Mucosa of stomach (tissue), 1 donor: Measurements from ENCODE around the gene ASTN2.

Experiments
- H3K27me3 ChIP-seq: one replicate; pipeline ENCODE4 v1.7.0; 2013; ENCODE audit warnings: mild to moderate bottlenecking, low read length; ENCODE audit not compliant: control insufficient read depth, insufficient read depth
- H3K36me3 ChIP-seq: one replicate; pipeline ENCODE4 v1.7.0; 2013; ENCODE audit warnings: low read length; ENCODE audit not compliant: control insufficient read depth, insufficient read depth
- H3K4me1 ChIP-seq: one replicate; pipeline ENCODE4 v1.7.0; 2013; ENCODE audit warnings: mild to moderate bottlenecking, low read length; ENCODE audit not compliant: control insufficient read depth, insufficient read depth
- H3K4me3 ChIP-seq: one replicate; pipeline ENCODE4 v1.7.0; 2013; ENCODE audit warnings: low read length
- H3K9ac ChIP-seq: one replicate; pipeline ENCODE4 v1.7.0; 2013; ENCODE audit warnings: mild to moderate bottlenecking, low read length, moderate library complexity
- H3K9me3 ChIP-seq: one replicate; pipeline ENCODE4 v1.7.0; 2013; ENCODE audit warnings: mild to moderate bottlenecking, low read length, moderate library complexity; ENCODE audit not compliant: control insufficient read depth
- donor health status: Pancreatic carcinoma.

Gene ASTN2

GRCh38 chr9:117413346-117414219 lies 1.3 kb downstream of the ASTN2 start:
- no peak overlapping the region for H3K4me3 ChIP-seq
- H3K9ac ChIP-seq = no peak overlapping the region
- no peaks in the 10 kb centered on the region for H3K9me3 ChIP-seq
- no peaks in the 10 kb centered on the region for H3K36me3 ChIP-seq
- peaks cover 47% of the 10 kb centered on the region for H3K27me3 ChIP-seq
- peaks cover 7% of the 10 kb centered on the region for H3K4me1 ChIP-seq

- Histone ChIP-seq H3K9me3 (no peaks in the 10 kb centered on the region), H3K9ac (no peak overlapping the region), H3K27me3 (peaks cover 47% of the 10 kb centered on the region), H3K36me3 (no peaks in the 10 kb centered on the region), H3K4me1 (peaks cover 7% of the 10 kb centered on the region), H3K4me3 (no peak overlapping the region)
Measured at GRCh38 chr9:117412841-117413240, 2.0 kb downstream of the ASTN2 start.

GRCh38 chr9:117412006-117412715 lies 2.7 kb downstream of the ASTN2 start:
- no peaks in the 10 kb centered on the region for H3K36me3 ChIP-seq
- peaks cover 47% of the 10 kb centered on the region for H3K27me3 ChIP-seq
- peaks cover 7% of the 10 kb centered on the region for H3K4me1 ChIP-seq
- no peak overlapping the region for H3K9ac ChIP-seq
- H3K4me3 ChIP-seq = no peak overlapping the region
- no peaks in the 10 kb centered on the region for H3K9me3 ChIP-seq

- no peak overlapping the region for H3K9ac ChIP-seq
- H3K36me3 ChIP-seq = no peaks in the 10 kb centered on the region
- no peaks in the 10 kb centered on the region for H3K9me3 ChIP-seq
- H3K4me1 ChIP-seq = peaks cover 7% of the 10 kb centered on the region
- H3K4me3 ChIP-seq = no peak overlapping the region
- peaks cover 40% of the 10 kb centered on the region for H3K27me3 ChIP-seq
Measured at GRCh38 chr9:117411547-117411946, 3.3 kb downstream of the ASTN2 start.

GRCh38 chr9:117409321-117409720 lies 5.5 kb downstream of the ASTN2 start:
- no peaks in the 10 kb centered on the region for H3K9me3 ChIP-seq
- H3K9ac ChIP-seq = no peak overlapping the region
- peaks cover 24% of the 10 kb centered on the region for H3K27me3 ChIP-seq
- no peak overlapping the region for H3K4me3 ChIP-seq
- peaks cover 7% of the 10 kb centered on the region for H3K4me1 ChIP-seq
- no peaks in the 10 kb centered on the region for H3K36me3 ChIP-seq

- Histone ChIP-seq H3K4me1 (no peaks in the 10 kb centered on the region), H3K27me3 (peaks cover 6% of the 10 kb centered on the region), H3K4me3 (no peak overlapping the region), H3K9ac (no peak overlapping the region), H3K9me3 (no peaks in the 10 kb centered on the region), H3K36me3 (no peaks in the 10 kb centered on the region)
Measured at GRCh38 chr9:117407436-117408022, 7.3 kb downstream of the ASTN2 start.

GRCh38 chr9:117405950-117406705 lies 8.7 kb downstream of the ASTN2 start:
- H3K27me3 ChIP-seq = no peaks in the 10 kb centered on the region
- H3K4me1 ChIP-seq = no peaks in the 10 kb centered on the region
- no peaks in the 10 kb centered on the region for H3K9me3 ChIP-seq
- H3K9ac ChIP-seq = no peak overlapping the region
- no peak overlapping the region for H3K4me3 ChIP-seq
- no peaks in the 10 kb centered on the region for H3K36me3 ChIP-seq

- Histone ChIP-seq H3K4me3 (no peak overlapping the region), H3K27me3 (no peaks in the 10 kb centered on the region), H3K4me1 (peaks cover 6% of the 10 kb centered on the region), H3K9ac (no peak overlapping the region), H3K36me3 (no peaks in the 10 kb centered on the region), H3K9me3 (no peaks in the 10 kb centered on the region)
Measured at GRCh38 chr9:117403848-117404247, 11.0 kb downstream of the ASTN2 start.

- no peaks in the 10 kb centered on the region for H3K9me3 ChIP-seq
- H3K27me3 ChIP-seq = no peaks in the 10 kb centered on the region
- no peak overlapping the region for H3K4me3 ChIP-seq
- no peak overlapping the region for H3K9ac ChIP-seq
- H3K4me1 ChIP-seq = peaks cover 6% of the 10 kb centered on the region
- H3K36me3 ChIP-seq = no peaks in the 10 kb centered on the region
Measured at GRCh38 chr9:117403403-117403811, 11.4 kb downstream of the ASTN2 start.

GRCh38 chr9:117400171-117400570 lies 14.7 kb downstream of the ASTN2 start:
- peaks cover 6% of the 10 kb centered on the region for H3K4me1 ChIP-seq
- no peak overlapping the region for H3K9ac ChIP-seq
- no peaks in the 10 kb centered on the region for H3K36me3 ChIP-seq
- H3K4me3 ChIP-seq = no peak overlapping the region
- H3K9me3 ChIP-seq = no peaks in the 10 kb centered on the region
- no peaks in the 10 kb centered on the region for H3K27me3 ChIP-seq

GRCh38 chr9:117395151-117395650 lies 19.7 kb downstream of the ASTN2 start:
- Histone ChIP-seq H3K4me3 (no peak overlapping the region), H3K9me3 (no peaks in the 10 kb centered on the region), H3K27me3 (no peaks in the 10 kb centered on the region), H3K36me3 (no peaks in the 10 kb centered on the region), H3K9ac (no peak overlapping the region), H3K4me1 (peaks cover 2% of the 10 kb centered on the region)
